HepG2 (cell line): Measurements from ENCODE around the gene CHL1.

Source experiments
- PITX1 ChIP-seq: sonication (generic); formaldehyde crosslinking; IDR thresholded peaks from 2 replicates; pipeline ENCODE4 v1.5.1; 2020; ENCODE audit warnings: mild to moderate bottlenecking, missing genetic modification reagents
- POLR2AphosphoS5 ChIP-seq: IDR thresholded peaks from 2 replicates; pipeline ENCODE4 v1.6.1; 2012; ENCODE audit warnings: low read depth, low read length
- SRSF9 ChIP-seq: fragments of 200-400 bp; formaldehyde crosslinking; IDR thresholded peaks from 2 replicates; pipeline ENCODE4 v1.6.1; 2018; ENCODE audit warnings: borderline replicate concordance, mild to moderate bottlenecking, low read depth, low read length; ENCODE audit not compliant: insufficient read depth, poor library complexity, severe bottlenecking
- ZNF44 ChIP-seq: sonication (generic); formaldehyde crosslinking; IDR thresholded peaks from 2 replicates; pipeline ENCODE4 v1.5.1; 2020; ENCODE audit warnings: mild to moderate bottlenecking, missing genetic modification reagents
- TF ChIP-seq, protein P1 (sequence below): IDR thresholded peaks from 2 replicates; pipeline ENCODE4 v1.6.1; 2012; ENCODE audit warnings: inconsistent platforms
- TF ChIP-seq, protein P2 (sequence below): sonication (generic); formaldehyde crosslinking; IDR thresholded peaks from 2 replicates; pipeline ENCODE4 v1.4.0; 2020; ENCODE audit warnings: missing genetic modification reagents, mild to moderate bottlenecking, borderline replicate concordance

DNA sequence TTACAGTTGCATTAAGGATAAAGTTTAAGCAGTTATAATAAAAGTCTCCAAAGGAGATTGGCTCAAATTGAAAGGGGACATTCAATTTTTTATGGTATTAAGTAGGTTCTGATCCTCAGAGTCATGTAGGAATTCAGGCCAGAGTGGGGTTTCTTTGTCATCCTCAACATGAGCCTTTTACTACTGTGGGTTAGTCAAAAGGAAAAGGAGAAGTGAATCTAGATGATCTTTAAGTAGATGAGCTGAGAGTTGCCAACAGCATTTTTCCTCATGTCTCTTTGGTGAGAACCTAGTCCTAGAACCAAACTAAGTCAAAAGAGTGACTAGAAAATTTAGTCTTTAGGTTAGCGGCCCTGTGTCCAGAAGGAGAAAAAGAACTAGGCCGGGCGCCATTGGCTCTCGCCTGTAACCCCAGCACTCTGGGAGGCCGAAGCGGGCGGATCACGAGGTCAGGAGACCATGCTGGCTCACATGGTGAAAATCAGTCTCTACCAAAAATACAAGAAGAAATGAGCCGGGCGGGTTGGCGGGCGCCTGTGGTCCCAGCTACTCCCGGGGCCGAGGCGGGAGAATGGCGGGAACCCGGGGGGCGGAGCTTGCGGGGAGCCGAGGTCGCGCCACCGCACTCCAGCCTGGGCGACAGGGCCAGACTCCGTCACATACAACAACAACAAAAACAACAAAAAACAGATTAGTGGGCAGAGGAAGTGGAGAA lies 4.2 kb upstream of the CHL1 start:
- no peak for TF ChIP-seq SRSF9
- TF ChIP-seq POLR2AphosphoS5 = no peak
- no peak for TF ChIP-seq PITX1 (CRISPR knock-in tag)
- TF ChIP-seq, protein P1, sequence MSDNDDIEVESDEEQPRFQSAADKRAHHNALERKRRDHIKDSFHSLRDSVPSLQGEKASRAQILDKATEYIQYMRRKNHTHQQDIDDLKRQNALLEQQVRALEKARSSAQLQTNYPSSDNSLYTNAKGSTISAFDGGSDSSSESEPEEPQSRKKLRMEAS = no peak
- no peak for TF ChIP-seq ZNF44
- TF ChIP-seq, protein P2, sequence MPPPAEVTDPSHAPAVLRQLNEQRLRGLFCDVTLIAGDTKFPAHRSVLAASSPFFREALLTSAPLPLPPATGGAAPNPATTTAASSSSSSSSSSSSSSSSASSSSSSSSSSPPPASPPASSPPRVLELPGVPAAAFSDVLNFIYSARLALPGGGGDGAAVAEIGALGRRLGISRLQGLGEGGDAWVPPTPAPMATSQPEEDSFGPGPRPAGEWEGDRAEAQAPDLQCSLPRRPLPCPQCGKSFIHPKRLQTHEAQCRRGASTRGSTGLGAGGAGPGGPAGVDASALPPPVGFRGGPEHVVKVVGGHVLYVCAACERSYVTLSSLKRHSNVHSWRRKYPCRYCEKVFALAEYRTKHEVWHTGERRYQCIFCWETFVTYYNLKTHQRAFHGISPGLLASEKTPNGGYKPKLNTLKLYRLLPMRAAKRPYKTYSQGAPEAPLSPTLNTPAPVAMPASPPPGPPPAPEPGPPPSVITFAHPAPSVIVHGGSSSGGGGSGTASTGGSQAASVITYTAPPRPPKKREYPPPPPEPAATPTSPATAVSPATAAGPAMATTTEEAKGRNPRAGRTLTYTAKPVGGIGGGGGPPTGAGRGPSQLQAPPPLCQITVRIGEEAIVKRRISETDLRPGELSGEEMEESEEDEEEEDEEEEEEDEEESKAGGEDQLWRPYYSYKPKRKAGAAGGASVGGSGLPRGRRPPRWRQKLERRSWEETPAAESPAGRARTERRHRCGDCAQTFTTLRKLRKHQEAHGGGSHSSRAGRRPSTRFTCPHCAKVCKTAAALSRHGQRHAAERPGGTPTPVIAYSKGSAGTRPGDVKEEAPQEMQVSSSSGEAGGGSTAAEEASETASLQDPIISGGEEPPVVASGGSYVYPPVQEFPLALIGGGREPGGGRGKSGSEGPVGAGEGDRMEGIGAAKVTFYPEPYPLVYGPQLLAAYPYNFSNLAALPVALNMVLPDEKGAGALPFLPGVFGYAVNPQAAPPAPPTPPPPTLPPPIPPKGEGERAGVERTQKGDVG (CRISPR knock-in tag) = no peak
